ENCODE data around the gene ARHGAP24.

DNA sequence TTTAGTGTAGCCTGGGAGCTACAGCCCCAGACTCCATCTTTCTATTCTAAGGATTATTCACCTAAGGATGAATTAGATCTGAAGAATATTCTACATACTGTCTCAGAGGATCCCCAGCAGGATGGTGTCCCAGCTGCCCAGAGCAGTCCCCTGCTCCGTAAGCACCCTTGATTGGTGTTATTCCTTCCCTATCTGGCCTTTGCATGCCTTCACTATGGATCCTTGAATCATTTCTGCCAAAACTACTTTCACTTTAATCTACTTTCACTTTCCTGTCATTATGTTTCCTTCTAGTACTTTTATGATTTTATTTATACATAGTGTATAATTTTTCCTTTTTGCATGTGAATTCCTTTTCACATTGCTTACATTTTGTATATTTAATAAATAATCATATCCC, 39.2 kb downstream of the ARHGAP24 start:
- TF ChIP-seq, protein P1, sequence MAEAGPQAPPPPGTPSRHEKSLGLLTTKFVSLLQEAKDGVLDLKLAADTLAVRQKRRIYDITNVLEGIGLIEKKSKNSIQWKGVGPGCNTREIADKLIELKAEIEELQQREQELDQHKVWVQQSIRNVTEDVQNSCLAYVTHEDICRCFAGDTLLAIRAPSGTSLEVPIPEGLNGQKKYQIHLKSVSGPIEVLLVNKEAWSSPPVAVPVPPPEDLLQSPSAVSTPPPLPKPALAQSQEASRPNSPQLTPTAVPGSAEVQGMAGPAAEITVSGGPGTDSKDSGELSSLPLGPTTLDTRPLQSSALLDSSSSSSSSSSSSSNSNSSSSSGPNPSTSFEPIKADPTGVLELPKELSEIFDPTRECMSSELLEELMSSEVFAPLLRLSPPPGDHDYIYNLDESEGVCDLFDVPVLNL (CRISPR knock-in tag; IDR thresholded peaks at IDR 0.05; ENCODE audit: borderline replicate concordance, low read depth): no peak
- no peak for TF ChIP-seq CREB1 (CRISPR knock-in tag; IDR thresholded peaks at IDR 0.05)
- TF ChIP-seq, protein P2, sequence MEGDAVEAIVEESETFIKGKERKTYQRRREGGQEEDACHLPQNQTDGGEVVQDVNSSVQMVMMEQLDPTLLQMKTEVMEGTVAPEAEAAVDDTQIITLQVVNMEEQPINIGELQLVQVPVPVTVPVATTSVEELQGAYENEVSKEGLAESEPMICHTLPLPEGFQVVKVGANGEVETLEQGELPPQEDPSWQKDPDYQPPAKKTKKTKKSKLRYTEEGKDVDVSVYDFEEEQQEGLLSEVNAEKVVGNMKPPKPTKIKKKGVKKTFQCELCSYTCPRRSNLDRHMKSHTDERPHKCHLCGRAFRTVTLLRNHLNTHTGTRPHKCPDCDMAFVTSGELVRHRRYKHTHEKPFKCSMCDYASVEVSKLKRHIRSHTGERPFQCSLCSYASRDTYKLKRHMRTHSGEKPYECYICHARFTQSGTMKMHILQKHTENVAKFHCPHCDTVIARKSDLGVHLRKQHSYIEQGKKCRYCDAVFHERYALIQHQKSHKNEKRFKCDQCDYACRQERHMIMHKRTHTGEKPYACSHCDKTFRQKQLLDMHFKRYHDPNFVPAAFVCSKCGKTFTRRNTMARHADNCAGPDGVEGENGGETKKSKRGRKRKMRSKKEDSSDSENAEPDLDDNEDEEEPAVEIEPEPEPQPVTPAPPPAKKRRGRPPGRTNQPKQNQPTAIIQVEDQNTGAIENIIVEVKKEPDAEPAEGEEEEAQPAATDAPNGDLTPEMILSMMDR (IDR thresholded peaks at IDR 0.05): no peak
- no peak for TF ChIP-seq ZNF232 (CRISPR knock-in tag; IDR thresholded peaks at IDR 0.05)
- TF ChIP-seq SP1 (CRISPR knock-in tag; conservative IDR thresholded peaks at IDR 0.05): no peak
- no peak for TF ChIP-seq ETV6 (CRISPR knock-in tag; IDR thresholded peaks at IDR 0.05)
- no peak for TF ChIP-seq ZBTB21 (CRISPR knock-in tag; IDR thresholded peaks at IDR 0.05; ENCODE audit: borderline replicate concordance)
- TF ChIP-seq, protein P3, sequence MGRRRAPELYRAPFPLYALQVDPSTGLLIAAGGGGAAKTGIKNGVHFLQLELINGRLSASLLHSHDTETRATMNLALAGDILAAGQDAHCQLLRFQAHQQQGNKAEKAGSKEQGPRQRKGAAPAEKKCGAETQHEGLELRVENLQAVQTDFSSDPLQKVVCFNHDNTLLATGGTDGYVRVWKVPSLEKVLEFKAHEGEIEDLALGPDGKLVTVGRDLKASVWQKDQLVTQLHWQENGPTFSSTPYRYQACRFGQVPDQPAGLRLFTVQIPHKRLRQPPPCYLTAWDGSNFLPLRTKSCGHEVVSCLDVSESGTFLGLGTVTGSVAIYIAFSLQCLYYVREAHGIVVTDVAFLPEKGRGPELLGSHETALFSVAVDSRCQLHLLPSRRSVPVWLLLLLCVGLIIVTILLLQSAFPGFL (CRISPR knock-in tag; IDR thresholded peaks at IDR 0.05; ENCODE audit: borderline replicate concordance): no peak
- TF ChIP-seq ZNF138 (CRISPR knock-in tag; conservative IDR thresholded peaks at IDR 0.05): no peak
- no peak for TF ChIP-seq ZNF416 (CRISPR knock-in tag; IDR thresholded peaks at IDR 0.05)
- TF ChIP-seq, protein P4, sequence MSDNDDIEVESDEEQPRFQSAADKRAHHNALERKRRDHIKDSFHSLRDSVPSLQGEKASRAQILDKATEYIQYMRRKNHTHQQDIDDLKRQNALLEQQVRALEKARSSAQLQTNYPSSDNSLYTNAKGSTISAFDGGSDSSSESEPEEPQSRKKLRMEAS (CRISPR knock-in tag; IDR thresholded peaks at IDR 0.05): no peak
- no peak for TF ChIP-seq NR1H2 (CRISPR knock-in tag; IDR thresholded peaks at IDR 0.05)
- TF ChIP-seq NFYB (CRISPR knock-in tag; conservative IDR thresholded peaks at IDR 0.05; ENCODE audit: low read depth): no peak
